H1 (cell line): ENCODE results near the gene CFAP100. TPM values are rescaled to one million over a fixed set of nuclear protein-coding genes. Genes with fewer than 3 reads are reported as not detected.

Experiments
- CBX5 ChIP-seq: fragments of 300-800, 300-1000 bp; sonication (generic); IDR thresholded peaks from 2 replicates; pipeline ENCODE4 v1.7.1; 2016; ENCODE audit warnings: antibody characterized with exemption, low read length, low read depth
- CREB1 ChIP-seq: IDR thresholded peaks from 2 replicates; pipeline ENCODE4 v1.6.1; 2012; ENCODE audit warnings: inconsistent platforms
- EGR1 ChIP-seq: IDR thresholded peaks from 2 replicates; pipeline ENCODE4 v1.6.1; 2011; ENCODE audit warnings: low read depth, low read length, borderline replicate concordance
- HDAC2 ChIP-seq, 2 experiments: fragments of 300-600 bp in 1 of 2; sonication (generic) in 1 of 2; IDR thresholded peaks; 2 replicates each; pipeline ENCODE4 v1.6.1; 2011 to 2012; ENCODE audit warnings: low read depth in 2 of 2, low read length in 2 of 2, mild to moderate bottlenecking in 2 of 2, moderate library complexity in 2 of 2, borderline replicate concordance in 1 of 2, inconsistent platforms in 1 of 2
- JUND ChIP-seq: IDR thresholded peaks from 2 replicates; pipeline ENCODE4 v1.6.1; 2011; ENCODE audit warnings: mild to moderate bottlenecking, improper control_type of control experiment, low read length
- MAFK ChIP-seq: IDR thresholded peaks from 2 replicates; pipeline ENCODE4 v1.6.1; 2012; ENCODE audit warnings: low read depth, mild to moderate bottlenecking, improper control_type of control experiment, low read length
- NRF1 ChIP-seq: IDR thresholded peaks from 2 replicates; pipeline ENCODE4 v1.6.1; 2011; ENCODE audit warnings: mild to moderate bottlenecking, low read depth, low read length, improper control_type of control experiment
- PHF8 ChIP-seq: fragments of 200-600 bp; sonication (generic); conservative IDR thresholded peaks from 2 replicates; pipeline ENCODE4 v1.7.1; 2012; ENCODE audit warnings: low read depth, mild to moderate bottlenecking, inconsistent platforms, low read length, moderate library complexity
- POLR2A ChIP-seq, 2 experiments: IDR thresholded peaks; 1 replicate in 1 of 2; 2 replicates in 1 of 2; pipeline ENCODE4 v1.6.1; 2011; ENCODE audit warnings: low read depth in 2 of 2, low read length in 2 of 2, mild to moderate bottlenecking in 2 of 2; ENCODE audit errors: control extremely low read depth in 1 of 2
- RAD21 ChIP-seq, 2 experiments: IDR thresholded peaks in 1 of 2; conservative IDR thresholded peaks in 1 of 2; 2 replicates each; pipeline ENCODE4 v1.6.1; 2011; ENCODE audit warnings: low read depth in 2 of 2, low read length in 2 of 2, improper control_type of control experiment in 1 of 2, inconsistent platforms in 1 of 2, mild to moderate bottlenecking in 1 of 2, moderate library complexity in 1 of 2
- RXRA ChIP-seq: IDR thresholded peaks from 2 replicates; pipeline ENCODE4 v1.6.1; 2011; ENCODE audit warnings: low read depth, mild to moderate bottlenecking, low read length, moderate library complexity; ENCODE audit not compliant: insufficient read depth
- SIN3A ChIP-seq, 2 experiments: IDR thresholded peaks in 1 of 2; conservative IDR thresholded peaks in 1 of 2; 2 replicates each; pipeline ENCODE4 v1.6.1; 2011 to 2012; ENCODE audit warnings: low read length in 2 of 2, improper control_type of control experiment in 1 of 2, low read depth in 1 of 2, mild to moderate bottlenecking in 1 of 2
- SIRT6 ChIP-seq: IDR thresholded peaks from one replicate; pipeline ENCODE4 v1.7.1; 2012; ENCODE audit warnings: low read length, inconsistent platforms
- SP2 ChIP-seq: IDR thresholded peaks from 2 replicates; pipeline ENCODE4 v1.6.1; 2012; ENCODE audit warnings: mild to moderate bottlenecking, low read length, inconsistent platforms
- TAF1 ChIP-seq: IDR thresholded peaks from 2 replicates; pipeline ENCODE4 v1.6.1; 2011; ENCODE audit warnings: mild to moderate bottlenecking, low read depth, low read length
- TBP ChIP-seq: IDR thresholded peaks from 2 replicates; pipeline ENCODE4 v1.6.1; 2011; ENCODE audit warnings: low read depth, low read length, improper control_type of control experiment
- YY1 ChIP-seq: IDR thresholded peaks from 2 replicates; pipeline ENCODE4 v1.6.1; 2011; ENCODE audit warnings: low read depth, mild to moderate bottlenecking, low read length
- polyA plus RNA-seq, 7 experiments: library from polyadenylated mRNA; depleted of rRNA in 3 of 7; stranded (reverse) in 5 of 7; unstranded in 2 of 7; fragments of >200 nt in 5 of 7; fragments of 200-250 nt in 2 of 7; gene quantifications; 1 replicate in 5 of 7; 2 replicates in 1 of 7; 4 replicates in 1 of 7; pipeline versions ENCODE4 v1.2.1 to v1.2.3, GENCODE V29; 2011 to 2013; ENCODE audit warnings: missing spikeins in 2 of 7, mixed read lengths in 2 of 7
- total RNA-seq: library from RNA; stranded (reverse); fragmentation: NEBNext Ultra II Directional; extraction: Animal tissue kit (Norgen Biotek cat#: 25700); gene quantifications from 2 replicates; pipeline ENCODE4 v1.2.1, GENCODE V29; 2021
- TF ChIP-seq, protein P1 (sequence below): IDR thresholded peaks from 2 replicates; pipeline ENCODE4 v1.6.1; 2011; ENCODE audit warnings: low read depth, mild to moderate bottlenecking, low read length; ENCODE audit not compliant: insufficient read depth
- TF ChIP-seq, protein P2 (sequence below): IDR thresholded peaks from 2 replicates; pipeline ENCODE4 v1.6.1; 2012; ENCODE audit warnings: inconsistent platforms

Gene CFAP100
- total and polyA plus RNA-seq, 2 of the 8 experiments (the other 6 are each of a cell fraction or from before 2014, with no cell fraction given), result 0.17 TPM; not detected in 1

DNA sequence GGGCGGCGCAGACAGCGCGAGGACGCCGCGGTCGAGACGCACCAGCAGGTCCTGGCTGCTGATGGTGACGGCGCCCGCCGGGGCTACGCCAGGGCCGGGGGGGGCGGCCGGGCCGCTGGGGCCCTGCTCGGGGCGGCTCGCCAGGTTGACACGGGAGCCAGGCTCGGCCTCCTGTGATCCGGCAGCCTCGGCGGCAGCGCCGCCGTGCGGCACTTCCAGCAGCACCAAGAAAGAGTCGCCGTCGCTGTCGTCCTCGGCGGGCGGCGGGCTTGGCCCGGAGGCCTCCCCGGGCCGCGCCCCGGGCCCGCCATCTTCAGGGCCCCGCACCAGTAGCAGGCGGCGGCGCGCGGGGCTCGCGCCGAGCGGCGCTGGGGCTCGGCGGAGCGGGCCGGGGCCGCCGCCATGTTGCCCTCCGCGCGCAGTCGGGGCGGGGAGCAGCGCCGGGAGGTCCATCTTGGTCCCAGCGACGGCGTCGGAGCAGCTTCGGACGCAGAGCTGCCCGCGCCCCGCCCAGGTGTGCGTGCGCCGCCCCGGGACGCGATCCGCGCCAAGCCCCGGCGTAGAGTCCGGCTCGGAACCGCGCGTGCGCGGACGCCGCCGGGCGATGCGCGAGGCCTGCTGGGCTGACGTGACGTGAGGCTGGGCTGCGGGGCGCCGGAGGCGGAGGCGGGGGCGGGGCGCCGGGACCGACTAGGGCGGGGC lies 80.9 kb downstream of the CFAP100 start, which contains the start of gene ZXDC (continued):
- TF ChIP-seq RXRA (no peak), SP2 (no peak), NRF1 (peak; percentile 33; the same call in 1 of the 2 replicates), SIN3A (conservative IDR thresholded peaks at IDR 0.05 in 1 of 2, IDR thresholded peaks at IDR 0.05 in 1 of 2; ENCODE audit: low read depth in 1 of 2, low read length in 2 of 2) (peak in 1 of 2 experiments; percentile 69; a peak in 1 of 4 replicates), MAFK (no peak), JUND (no peak), CBX5 (no peak), RAD21 (IDR thresholded peaks at IDR 0.05 in 1 of 2, conservative IDR thresholded peaks at IDR 0.05 in 1 of 2; ENCODE audit: low read depth in 2 of 2, low read length in 2 of 2) (peak; percentile 13 to 48; a peak in 3 of 4 replicates), POLR2A (IDR thresholded peaks at IDR 0.05; ENCODE audit: control extremely low read depth in 1 of 2, low read depth in 2 of 2, low read length in 2 of 2) (peak in 1 of 2 experiments; percentile 78; a peak in 1 of 3 replicates), CREB1 (peak; percentile 58), TAF1 (peak; percentile 69; the same call in 1 of the 2 replicates), TBP (peak; percentile 55; the same call in 1 of the 2 replicates), YY1 (peak; percentile 87; the same call in 1 of the 2 replicates), HDAC2 (IDR thresholded peaks at IDR 0.05; ENCODE audit: borderline replicate concordance in 1 of 2, low read depth in 2 of 2, low read length in 2 of 2) (no peak), SIRT6 (no peak), EGR1 (0 out of 2 replicates have a peak, but pooled peaks have one; percentile 18), PHF8 (peak; percentile 74)
- TF ChIP-seq, protein P1, sequence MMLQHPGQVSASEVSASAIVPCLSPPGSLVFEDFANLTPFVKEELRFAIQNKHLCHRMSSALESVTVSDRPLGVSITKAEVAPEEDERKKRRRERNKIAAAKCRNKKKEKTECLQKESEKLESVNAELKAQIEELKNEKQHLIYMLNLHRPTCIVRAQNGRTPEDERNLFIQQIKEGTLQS, result no peak
- TF ChIP-seq, protein P2, sequence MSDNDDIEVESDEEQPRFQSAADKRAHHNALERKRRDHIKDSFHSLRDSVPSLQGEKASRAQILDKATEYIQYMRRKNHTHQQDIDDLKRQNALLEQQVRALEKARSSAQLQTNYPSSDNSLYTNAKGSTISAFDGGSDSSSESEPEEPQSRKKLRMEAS, result peak; percentile 4; the same call in 1 of the 2 replicates
